Kidney capillary endothelial cell (primary cell): ENCODE data around the gene LSM8.
"Not testable (repeated sequence)": the region's sequence is repeated elsewhere in the genome, so short reads cannot be mapped to it uniquely, and the experiment has no call there.

Experiments used
- DNase-seq: peaks from one replicate; pipeline ENCODE4 v3.0.0-alpha.2; 2018; ENCODE audit warnings: low spot score

LSM8 gene

GRCh38 chr7:118183786-118184564, at the start of gene LSM8:
Gene LSM8 (plus strand): TSS chr7:118184164. CDS start chr7:118184224, 60 bp downstream.
- DNase-seq, result peak; percentile 99

GRCh38 chr7:118134420-118134819, 49.5 kb upstream of the LSM8 start:
- DNase-seq, result not testable (repeated sequence)

- no peak for DNase-seq
These were observed 43.5 kb upstream of the LSM8 start for GRCh38 chr7:118140468-118140867.

- no peak for DNase-seq
These were observed 42.0 kb upstream of the LSM8 start for GRCh38 chr7:118142012-118142411.

GRCh38 chr7:118148930-118149329, 35.0 kb upstream of the LSM8 start:
- no peak for DNase-seq

GRCh38 chr7:118149394-118149793, 34.6 kb upstream of the LSM8 start:
- DNase-seq, result no peak

- DNase-seq, result no peak
These were observed 32.3 kb upstream of the LSM8 start for GRCh38 chr7:118151671-118152070.

- DNase-seq, result no peak
These were observed 31.8 kb upstream of the LSM8 start for GRCh38 chr7:118152149-118152548.

GRCh38 chr7:118152654-118153053, 31.3 kb upstream of the LSM8 start:
- no peak for DNase-seq

GRCh38 chr7:118153551-118154177, 30.3 kb upstream of the LSM8 start:
- peak; percentile 23 for DNase-seq

GRCh38 chr7:118158766-118159165, 25.2 kb upstream of the LSM8 start:
- DNase-seq, result no peak

GRCh38 chr7:118169146-118169545, 14.8 kb upstream of the LSM8 start:
- no peak for DNase-seq

GRCh38 chr7:118175740-118176139, 8.2 kb upstream of the LSM8 start:
- DNase-seq, result no peak

GRCh38 chr7:118179191-118179590, 4.8 kb upstream of the LSM8 start:
- no peak for DNase-seq

- no peak for DNase-seq
These were observed 1.2 kb upstream of the LSM8 start for GRCh38 chr7:118182593-118183427.

GRCh38 chr7:118183428-118183785, 557 bp upstream of the LSM8 start:
- DNase-seq, result peak; percentile 25

GRCh38 chr7:118184565-118184940, 589 bp downstream of the LSM8 start:
- DNase-seq, result peak; percentile 17

GRCh38 chr7:118185163-118185860, 1.3 kb downstream of the LSM8 start:
- no peak for DNase-seq

GRCh38 chr7:118186501-118186900, 2.5 kb downstream of the LSM8 start:
- DNase-seq, result no peak

GRCh38 chr7:118194571-118194970, 10.6 kb downstream of the LSM8 start:
- no peak for DNase-seq

- peak; percentile 65 for DNase-seq
These were observed 12.0 kb downstream of the LSM8 start for GRCh38 chr7:118195837-118196474.

GRCh38 chr7:118202061-118202460, 18.1 kb downstream of the LSM8 start:
- no peak for DNase-seq
